HG02938 (cell line): ENCODE results near the gene PLEKHB1.
"Not testable (repeated sequence)": the region's sequence is repeated elsewhere in the genome, so short reads cannot be mapped to it uniquely, and the experiment has no call there.

ENCODE experiments used
- ATAC-seq: cut with Tn5 transposase; IDR thresholded peaks from one replicate; pipeline ENCODE4 v1.9.1; 2021; ENCODE audit warnings: mild to moderate bottlenecking, moderate library complexity; ENCODE audit not compliant: unreplicated experiment

PLEKHB1 gene

GRCh38 chr11:73671701-73672100, 25.3 kb downstream of the PLEKHB1 start:
- no peak for ATAC-seq

- ATAC-seq: not testable (repeated sequence)
Measured at GRCh38 chr11:73676552-73676951, 30.2 kb downstream of the PLEKHB1 start.

- no peak for ATAC-seq
Measured at GRCh38 chr11:73680687-73681086, 34.3 kb downstream of the PLEKHB1 start.

GRCh38 chr11:73693899-73694525, 47.6 kb downstream of the PLEKHB1 start:
- ATAC-seq: no peak

GRCh38 chr11:73705053-73705452, 58.7 kb downstream of the PLEKHB1 start:
- ATAC-seq: no peak

- ATAC-seq: no peak
Measured at GRCh38 chr11:73710964-73711363, 64.6 kb downstream of the PLEKHB1 start.
